ENCODE measurements around the gene ADSS1. TPM values are rescaled to one million over a fixed set of nuclear protein-coding genes. Genes with fewer than 3 reads are reported as not detected.
A peak's percentile ranks its signal among the peaks of the same experiment; 100 is the strongest.

Gene ADSS1
- polyA plus RNA-seq, 1 donor (not counting 4 experiments of a cell fraction or from before 2014, with no cell fraction given) = 1.7 TPM

DNA sequence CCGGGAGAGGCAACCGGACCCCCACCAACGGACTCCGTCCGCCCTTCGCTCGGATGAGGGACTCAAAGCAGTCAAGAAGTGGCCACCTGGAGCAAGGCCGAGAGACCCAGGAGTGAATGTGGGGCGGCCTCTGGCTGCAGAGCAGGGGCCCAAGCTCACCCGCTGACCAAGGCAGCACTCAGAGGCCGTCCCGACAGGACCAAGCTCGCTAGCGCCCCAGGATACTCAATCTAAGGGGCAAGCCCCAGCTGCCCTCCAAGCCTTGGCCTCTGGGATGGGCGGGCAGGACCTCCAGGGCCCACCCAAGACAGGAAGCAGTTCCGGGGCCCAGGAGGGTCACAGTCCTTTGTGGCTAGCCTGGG is 70.6 kb downstream of the ADSS1 start:
- Histone ChIP-seq H2AFZ (ENCODE audit: control insufficient read depth, low read length) (no peak overlapping the region), H3K27me3 (ENCODE audit: control insufficient read depth, extremely low read depth, insufficient read depth, low read length) (peaks cover 13% of the 10 kb centered on the region), H4K20me1 (ENCODE audit: control insufficient read depth, extremely low read depth, insufficient read depth, low read length) (peaks cover 20% of the 10 kb centered on the region), H3K27ac (ENCODE audit: control insufficient read depth, insufficient read depth, low read length) (peak overlapping the region; percentile 58), H3K36me3 (ENCODE audit: control insufficient read depth in 2 of 2, extremely low read depth in 1 of 2, insufficient read depth in 2 of 2, low read length in 2 of 2) (peaks cover 12 to 15% of the 10 kb centered on the region in 2 experiments), H3K9me3 (ENCODE audit: control insufficient read depth, low read depth, low read length) (no peaks in the 10 kb centered on the region), H3K9ac (ENCODE audit: control insufficient read depth, extremely low read depth, insufficient read depth, low read length) (peak overlapping the region; percentile 83), H3K4me1 (ENCODE audit: control insufficient read depth, extremely low read depth, insufficient read depth, low read length) (peaks cover 20% of the 10 kb centered on the region), H3K4me2 (ENCODE audit: control insufficient read depth, extremely low read depth, insufficient read depth, low read depth, low read length) (peak overlapping the region; percentile 90), H3K79me2 (ENCODE audit: control insufficient read depth, insufficient read depth, low read length) (peaks cover 53% of the 10 kb centered on the region), H3K9me1 (ENCODE audit: control insufficient read depth, extremely low read depth, insufficient read depth, low read length) (peaks cover 10% of the 10 kb centered on the region), H3K4me3 (ENCODE audit: control insufficient read depth in 2 of 3, extremely low read depth in 1 of 3, insufficient read depth in 2 of 3, low read depth in 1 of 3, low read length in 3 of 3) (peak overlapping the region; percentile 71 to 91 (median 87))
- FAIRE-seq (no peak), DNase-seq (ENCODE audit: low read depth, low spot score) (no peak)
- dilution Hi-C loops (cut with MboI; ENCODE audit: extremely low pct_ligation_motif_present, low sequenced_read_pairs) = no loop called here
- no peak for TF ChIP-seq CTCF (optimal IDR thresholded peaks at IDR 0.05 in 1 of 3, IDR thresholded peaks at IDR 0.05 in 1 of 3, conservative IDR thresholded peaks at IDR 0.05 in 1 of 3; ENCODE audit: extremely low read depth in 1 of 3, insufficient read depth in 2 of 3, low read length in 3 of 3)

GRCh38 chr14:104794993-104795780 is 71.2 kb downstream of the ADSS1 start, which contains the start of gene AKT1:
AKT1 (minus strand) TSS chr14:104795748; CDS start chr14:104792643, 3,105 bp downstream.
- H3K4me2 ChIP-seq (ENCODE audit: control insufficient read depth, extremely low read depth, insufficient read depth, low read depth, low read length) = peak within 1 kb of the TSS; percentile 90
- H3K9me1 ChIP-seq (ENCODE audit: control insufficient read depth, extremely low read depth, insufficient read depth, low read length) = peaks cover 10% of the 10 kb centered on the region
- H3K79me2 ChIP-seq (ENCODE audit: control insufficient read depth, insufficient read depth, low read length) = peaks cover 47% of the 10 kb centered on the region
- H3K4me1 ChIP-seq (ENCODE audit: control insufficient read depth, extremely low read depth, insufficient read depth, low read length) = peaks cover 20% of the 10 kb centered on the region
- H3K4me3 ChIP-seq (ENCODE audit: control insufficient read depth in 2 of 3, extremely low read depth in 1 of 3, insufficient read depth in 2 of 3, low read depth in 1 of 3, low read length in 3 of 3) = peak within 1 kb of the TSS; percentile 71 to 91 (median 87)
- H3K27ac ChIP-seq (ENCODE audit: control insufficient read depth, insufficient read depth, low read length) = peak within 1 kb of the TSS; percentile 58
- no peaks in the 10 kb centered on the region for H3K9me3 ChIP-seq (ENCODE audit: control insufficient read depth, low read depth, low read length)
- peaks cover 13% of the 10 kb centered on the region for H3K27me3 ChIP-seq (ENCODE audit: control insufficient read depth, extremely low read depth, insufficient read depth, low read length)
- dilution Hi-C loops (cut with MboI; ENCODE audit: extremely low pct_ligation_motif_present, low sequenced_read_pairs) = no loop called here
- H2AFZ ChIP-seq (ENCODE audit: control insufficient read depth, low read length) = no peak within 1 kb of the TSS
- TF ChIP-seq EZH2 (IDR thresholded peaks at IDR 0.05; ENCODE audit: low read length) (no peak), CTCF (optimal IDR thresholded peaks at IDR 0.05 in 1 of 3, IDR thresholded peaks at IDR 0.05 in 1 of 3, conservative IDR thresholded peaks at IDR 0.05 in 1 of 3; ENCODE audit: extremely low read depth in 1 of 3, insufficient read depth in 2 of 3, low read length in 3 of 3) (no peak)
- H3K9ac ChIP-seq (ENCODE audit: control insufficient read depth, extremely low read depth, insufficient read depth, low read length) = peak within 1 kb of the TSS; percentile 83
- H4K20me1 ChIP-seq (ENCODE audit: control insufficient read depth, extremely low read depth, insufficient read depth, low read length) = peaks cover 15% of the 10 kb centered on the region
- DNase-seq (ENCODE audit: low read depth, low spot score) (no peak), FAIRE-seq (no peak)
- peaks cover 12 to 15% of the 10 kb centered on the region in 2 experiments for H3K36me3 ChIP-seq (ENCODE audit: control insufficient read depth in 2 of 2, extremely low read depth in 1 of 2, insufficient read depth in 2 of 2, low read length in 2 of 2)

Data from keratinocyte (primary cell).